Keratinocyte (primary cell): ENCODE results near the gene BCO1. TPM values are rescaled to one million over a fixed set of nuclear protein-coding genes. Genes with fewer than 3 reads are reported as not detected.

ENCODE experiments used
- DNase-seq: peaks from one replicate; pipeline ENCODE4 v3.0.0-alpha.2; 2011; ENCODE audit warnings: low read depth, missing footprints, low spot score
- FAIRE-seq: peaks from 2 replicates; lab custom pipeline; 2011; peaks lifted over from hg19 to GRCh38; lab: Jason Lieb, UNC
- H2AFZ ChIP-seq: 2 replicates; pipeline ENCODE4 v1.6.0; 2012; ENCODE audit warnings: low read length, control low read depth, inconsistent platforms; ENCODE audit not compliant: control insufficient read depth
- H3K27ac ChIP-seq: 2 replicates; pipeline ENCODE4 v1.5.1; 2011; ENCODE audit warnings: low read length; ENCODE audit not compliant: control insufficient read depth, insufficient read depth
- H3K27me3 ChIP-seq: 3 replicates; pipeline ENCODE4 v1.6.0; 2011; ENCODE audit warnings: low read length; ENCODE audit not compliant: control insufficient read depth, insufficient read depth; ENCODE audit errors: extremely low read depth
- H3K36me3 ChIP-seq, 2 experiments: 2 replicates in 1 of 2; 3 replicates in 1 of 2; pipeline ENCODE4 v1.5.1; 2011; ENCODE audit warnings: low read length in 2 of 2, mild to moderate bottlenecking in 1 of 2; ENCODE audit not compliant: control insufficient read depth in 2 of 2, insufficient read depth in 2 of 2; ENCODE audit errors: extremely low read depth in 1 of 2
- H3K4me1 ChIP-seq: 3 replicates; pipeline ENCODE4 v1.5.1; 2011; ENCODE audit warnings: low read length; ENCODE audit not compliant: control insufficient read depth, insufficient read depth; ENCODE audit errors: extremely low read depth
- H3K4me2 ChIP-seq: 3 replicates; pipeline ENCODE4 v1.6.0; 2011; ENCODE audit warnings: low read depth, low read length; ENCODE audit not compliant: control insufficient read depth, insufficient read depth; ENCODE audit errors: extremely low read depth
- H3K4me3 ChIP-seq, 3 experiments: fragments of 200-600 bp in 1 of 3; sonication (generic) in 1 of 3; 2 replicates in 2 of 3; 3 replicates in 1 of 3; pipeline ENCODE4 v1.5.1; 2011 to 2016; ENCODE audit warnings: low read length in 3 of 3, mild to moderate bottlenecking in 3 of 3, control low read depth in 2 of 3, inconsistent platforms in 1 of 3, low read depth in 1 of 3, mixed read lengths in 1 of 3, mixed run types in 1 of 3, moderate library complexity in 1 of 3; ENCODE audit not compliant: control insufficient read depth in 2 of 3, insufficient read depth in 2 of 3; ENCODE audit errors: extremely low read depth in 1 of 3
- H3K79me2 ChIP-seq: 2 replicates; pipeline ENCODE4 v1.6.0; 2012; ENCODE audit warnings: low read length; ENCODE audit not compliant: control insufficient read depth, insufficient read depth
- H3K9ac ChIP-seq: 3 replicates; pipeline ENCODE4 v1.6.0; 2011; ENCODE audit warnings: low read length; ENCODE audit not compliant: control insufficient read depth, insufficient read depth; ENCODE audit errors: extremely low read depth
- H3K9me1 ChIP-seq: 3 replicates; pipeline ENCODE4 v1.6.0; 2011; ENCODE audit warnings: low read length; ENCODE audit not compliant: control insufficient read depth, insufficient read depth; ENCODE audit errors: extremely low read depth
- H3K9me3 ChIP-seq: 2 replicates; pipeline ENCODE4 v1.5.1; 2012; ENCODE audit warnings: low read depth, low read length; ENCODE audit not compliant: control insufficient read depth
- H4K20me1 ChIP-seq: 3 replicates; pipeline ENCODE4 v1.6.0; 2011; ENCODE audit warnings: low read length; ENCODE audit not compliant: control insufficient read depth, insufficient read depth; ENCODE audit errors: extremely low read depth
- EZH2 ChIP-seq: IDR thresholded peaks from one replicate; pipeline ENCODE4 v1.6.1; 2012; ENCODE audit warnings: inconsistent platforms, mild to moderate bottlenecking, low read length, moderate library complexity
- dilution Hi-C: fragments of 300-500 bp; cut with MboI; formaldehyde crosslinking; loops from one replicate; pipeline ENCODE4 v1.7.0; 2020; ENCODE audit warnings: low sequenced_read_pairs; ENCODE audit not compliant: extremely low pct_ligation_motif_present
- polyA plus RNA-seq, 5 experiments: library from polyadenylated mRNA; depleted of rRNA in 3 of 5; stranded (reverse) in 3 of 5; stranded (forward) in 1 of 5; unstranded in 1 of 5; fragments of >200 nt; gene quantifications; 1 replicate in 1 of 5; 2 replicates in 3 of 5; 3 replicates in 1 of 5; pipeline versions ENCODE4 v1.2.1 to v1.2.3, GENCODE V29; 2011 to 2012; ENCODE audit warnings: missing spikeins in 2 of 5, low read depth in 1 of 5, low replicate concordance in 1 of 5
- TF ChIP-seq, protein P1 (sequence below), 3 experiments: IDR thresholded peaks in 1 of 3; conservative IDR thresholded peaks in 1 of 3; optimal IDR thresholded peaks in 1 of 3; 2 replicates in 2 of 3; 3 replicates in 1 of 3; pipeline versions ENCODE3 to v1.5.1; 2011; ENCODE audit warnings: low read length in 3 of 3, mild to moderate bottlenecking in 3 of 3, moderate library complexity in 2 of 3, control low read depth in 1 of 3, inconsistent platforms in 1 of 3; ENCODE audit not compliant: insufficient read depth in 2 of 3; ENCODE audit errors: extremely low read depth in 1 of 3

Gene BCO1
- polyA plus RNA-seq, 1 donor (not counting 4 experiments of a cell fraction or from before 2014, with no cell fraction given), result 0.07 TPM

DNA sequence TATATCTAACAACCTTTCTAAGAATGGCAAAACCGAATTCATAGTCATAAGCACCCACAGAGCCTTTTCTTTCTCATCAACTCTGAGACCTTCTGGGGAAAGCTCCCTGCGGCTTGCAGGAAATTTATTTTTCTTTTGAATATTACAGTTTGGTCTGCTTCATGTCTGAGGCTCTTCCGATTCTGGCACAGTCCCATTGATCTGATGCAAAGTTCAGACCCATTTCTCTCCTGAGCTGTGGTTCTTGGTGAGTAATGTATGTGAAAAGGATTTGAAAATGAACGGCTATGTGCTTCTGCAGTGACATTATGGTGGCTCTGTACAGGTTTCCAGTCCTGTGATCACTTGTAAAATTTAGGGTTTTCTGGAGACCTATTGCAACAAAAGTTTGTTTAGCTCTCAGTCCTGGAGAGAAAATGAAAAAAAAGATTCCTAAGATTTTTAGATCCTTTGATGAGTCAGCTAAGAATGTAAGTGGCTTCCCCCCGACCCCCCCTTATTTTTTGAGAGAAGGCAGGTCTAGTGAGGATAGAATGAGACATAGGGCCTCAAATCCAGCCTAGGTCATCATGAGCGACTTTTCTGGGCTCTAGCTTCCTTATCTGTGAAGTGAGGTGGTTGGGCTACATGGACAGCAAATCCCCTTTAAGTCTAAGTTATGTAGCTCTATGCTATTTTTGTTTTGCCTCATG is 80.9 kb downstream of the BCO1 start:
- peak overlapping the region in 1 of 3 experiments; percentile 31 for H3K4me3 ChIP-seq
- peaks cover 0 to 3% of the 10 kb centered on the region in 2 experiments for H3K36me3 ChIP-seq
- dilution Hi-C loops, result no loop called here
- DNase-seq, result peak; percentile 17
- H3K9ac ChIP-seq, result peak overlapping the region; percentile 6
- H2AFZ ChIP-seq, result no peak overlapping the region
- no peaks in the 10 kb centered on the region for H3K27me3 ChIP-seq
- no peaks in the 10 kb centered on the region for H3K9me3 ChIP-seq
- TF ChIP-seq, protein P1, sequence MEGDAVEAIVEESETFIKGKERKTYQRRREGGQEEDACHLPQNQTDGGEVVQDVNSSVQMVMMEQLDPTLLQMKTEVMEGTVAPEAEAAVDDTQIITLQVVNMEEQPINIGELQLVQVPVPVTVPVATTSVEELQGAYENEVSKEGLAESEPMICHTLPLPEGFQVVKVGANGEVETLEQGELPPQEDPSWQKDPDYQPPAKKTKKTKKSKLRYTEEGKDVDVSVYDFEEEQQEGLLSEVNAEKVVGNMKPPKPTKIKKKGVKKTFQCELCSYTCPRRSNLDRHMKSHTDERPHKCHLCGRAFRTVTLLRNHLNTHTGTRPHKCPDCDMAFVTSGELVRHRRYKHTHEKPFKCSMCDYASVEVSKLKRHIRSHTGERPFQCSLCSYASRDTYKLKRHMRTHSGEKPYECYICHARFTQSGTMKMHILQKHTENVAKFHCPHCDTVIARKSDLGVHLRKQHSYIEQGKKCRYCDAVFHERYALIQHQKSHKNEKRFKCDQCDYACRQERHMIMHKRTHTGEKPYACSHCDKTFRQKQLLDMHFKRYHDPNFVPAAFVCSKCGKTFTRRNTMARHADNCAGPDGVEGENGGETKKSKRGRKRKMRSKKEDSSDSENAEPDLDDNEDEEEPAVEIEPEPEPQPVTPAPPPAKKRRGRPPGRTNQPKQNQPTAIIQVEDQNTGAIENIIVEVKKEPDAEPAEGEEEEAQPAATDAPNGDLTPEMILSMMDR (optimal IDR thresholded peaks at IDR 0.05 in 1 of 3, IDR thresholded peaks at IDR 0.05 in 1 of 3, conservative IDR thresholded peaks at IDR 0.05 in 1 of 3; ENCODE audit: extremely low read depth in 1 of 3, insufficient read depth in 2 of 3, low read length in 3 of 3), result no peak
- TF ChIP-seq EZH2, result no peak
- peak overlapping the region; percentile 54 for H3K4me2 ChIP-seq
- H3K4me1 ChIP-seq, result peaks cover 21% of the 10 kb centered on the region
- no peak for FAIRE-seq
- H3K79me2 ChIP-seq, result peaks cover 81% of the 10 kb centered on the region
- H4K20me1 ChIP-seq, result no peaks in the 10 kb centered on the region
- no peaks in the 10 kb centered on the region for H3K9me1 ChIP-seq
- H3K27ac ChIP-seq, result peak overlapping the region; percentile 48

DNA sequence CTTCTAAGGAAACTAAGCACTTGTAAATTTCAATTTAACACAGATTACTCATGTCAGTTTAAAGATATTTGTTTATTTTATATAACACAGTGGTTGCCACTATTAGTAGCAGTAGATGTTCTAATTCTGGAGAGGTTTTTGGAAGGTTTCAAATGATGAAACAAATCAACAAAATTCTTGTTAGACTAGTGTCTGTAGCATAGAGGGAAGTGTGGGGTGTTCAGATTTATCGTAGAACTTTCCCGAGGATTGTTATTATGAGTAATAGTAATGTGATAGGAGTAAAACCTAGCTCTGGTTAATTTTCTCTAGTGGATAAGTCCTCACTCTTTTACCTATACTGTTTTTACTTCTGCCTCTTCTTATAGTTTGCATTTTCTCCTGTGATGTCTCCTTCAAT is 82.5 kb downstream of the BCO1 start:
- no peaks in the 10 kb centered on the region for H3K9me3 ChIP-seq
- dilution Hi-C loops, result no loop called here
- H2AFZ ChIP-seq, result no peak overlapping the region
- no peaks in the 10 kb centered on the region for H3K27me3 ChIP-seq
- peaks cover 87% of the 10 kb centered on the region for H3K79me2 ChIP-seq
- H3K9ac ChIP-seq, result no peak overlapping the region
- H3K4me3 ChIP-seq, result no peak overlapping the region
- H3K36me3 ChIP-seq, result peaks cover 0 to 3% of the 10 kb centered on the region in 2 experiments
- no peak for TF ChIP-seq EZH2
- TF ChIP-seq, protein P1 (optimal IDR thresholded peaks at IDR 0.05 in 1 of 3, IDR thresholded peaks at IDR 0.05 in 1 of 3, conservative IDR thresholded peaks at IDR 0.05 in 1 of 3; ENCODE audit: extremely low read depth in 1 of 3, insufficient read depth in 2 of 3, low read length in 3 of 3), result no peak
- DNase-seq, result no peak
- peaks cover 21% of the 10 kb centered on the region for H3K4me1 ChIP-seq
- no peak for FAIRE-seq
- H4K20me1 ChIP-seq, result no peaks in the 10 kb centered on the region
- no peak overlapping the region for H3K27ac ChIP-seq
- H3K4me2 ChIP-seq, result peak overlapping the region; percentile 1
- H3K9me1 ChIP-seq, result no peaks in the 10 kb centered on the region
